Fibroblast of peridontal ligament (primary cell): Measurements from ENCODE around the gene PI4K2B.
"Not testable (repeated sequence)": the region's sequence is repeated elsewhere in the genome, so short reads cannot be mapped to it uniquely, and the experiment has no call there.

ENCODE experiments used
- DNase-seq: peaks from one replicate; pipeline ENCODE4 v3.0.0-alpha.2; 2010; ENCODE audit errors: extremely low read depth

PI4K2B gene

GRCh38 chr4:25242195-25242594, 8.4 kb downstream of the PI4K2B start:
- not testable (repeated sequence) for DNase-seq

- DNase-seq: no peak
These were observed 11.3 kb downstream of the PI4K2B start for GRCh38 chr4:25245181-25245580.

GRCh38 chr4:25246680-25247611, 13.1 kb downstream of the PI4K2B start:
- DNase-seq: no peak

GRCh38 chr4:25248875-25249274, 15.0 kb downstream of the PI4K2B start:
- DNase-seq: not testable (repeated sequence)

- not testable (repeated sequence) for DNase-seq
These were observed 15.7 kb downstream of the PI4K2B start for GRCh38 chr4:25249494-25249893.

- no peak for DNase-seq
These were observed 18.6 kb downstream of the PI4K2B start for GRCh38 chr4:25252230-25253070.

- peak; percentile 31 for DNase-seq
These were observed 19.2 kb downstream of the PI4K2B start for GRCh38 chr4:25253071-25253445.

GRCh38 chr4:25253786-25254185, 20.0 kb downstream of the PI4K2B start:
- DNase-seq: not testable (repeated sequence)

- peak; percentile 17 for DNase-seq
These were observed 25.2 kb downstream of the PI4K2B start for GRCh38 chr4:25258980-25259578.

- DNase-seq: no peak
These were observed 38.0 kb downstream of the PI4K2B start for GRCh38 chr4:25271866-25272265.

GRCh38 chr4:25280210-25280609, 46.4 kb downstream of the PI4K2B start:
- DNase-seq: no peak

GRCh38 chr4:25283948-25284347, 50.1 kb downstream of the PI4K2B start:
- no peak for DNase-seq

GRCh38 chr4:25284466-25284865, 50.6 kb downstream of the PI4K2B start:
- DNase-seq: no peak

GRCh38 chr4:25290490-25291067, 56.7 kb downstream of the PI4K2B start:
- DNase-seq: no peak

GRCh38 chr4:25291158-25291733, 57.4 kb downstream of the PI4K2B start:
- DNase-seq: no peak

- DNase-seq: no peak
These were observed 63.9 kb downstream of the PI4K2B start for GRCh38 chr4:25297528-25298242.

- DNase-seq: no peak
These were observed 65.8 kb downstream of the PI4K2B start for GRCh38 chr4:25299476-25300203.

GRCh38 chr4:25301471-25301870, 67.6 kb downstream of the PI4K2B start:
- DNase-seq: no peak

- DNase-seq: no peak
These were observed 68.8 kb downstream of the PI4K2B start for GRCh38 chr4:25302626-25303025.

GRCh38 chr4:25303578-25303977, 69.7 kb downstream of the PI4K2B start:
- DNase-seq: no peak
